Thyroid gland (tissue), 4 donors: ENCODE data around the gene EN2. TPM values are rescaled to one million over a fixed set of nuclear protein-coding genes. Genes with fewer than 3 reads are reported as not detected.

Experiments used
- DNase-seq, 2 donors: peaks; one replicate each; pipeline ENCODE4 v3.0.0-alpha.2; 2019
- H3K27ac ChIP-seq, 3 donors: fragments of 200-600 bp; sonication (generic); 1 replicate in 2 of 3; 2 replicates in 1 of 3; pipeline ENCODE4 v1.5.1; 2016 to 2019; ENCODE audit warnings: mild to moderate bottlenecking in 1 of 3, moderate library complexity in 1 of 3
- H3K27me3 ChIP-seq: fragments of 200-600 bp; sonication (generic); one replicate; pipeline ENCODE4 v1.5.1; 2019
- H3K36me3 ChIP-seq, 2 donors: fragments of 200-600 bp; sonication (generic); one replicate each; pipeline ENCODE4 v1.5.1; 2016 to 2019
- H3K4me1 ChIP-seq, 2 donors: fragments of 200-600 bp; sonication (generic); one replicate each; pipeline ENCODE4 v1.5.1; 2017 to 2019
- H3K4me3 ChIP-seq, 3 donors: fragments of 200-600 bp; sonication (generic); replicated peaks in 1 of 3; 1 replicate in 2 of 3; 2 replicates in 1 of 3; pipeline ENCODE4 v1.5.1; 2016; ENCODE audit warnings: mild to moderate bottlenecking in 1 of 3
- H3K9me3 ChIP-seq: fragments of 200-600 bp; sonication (generic); one replicate; pipeline ENCODE4 v1.5.1; 2017
- POLR2A ChIP-seq, 2 donors: fragments of 450-650 bp; IDR thresholded peaks; one replicate each; pipeline ENCODE4 v1.6.1; 2017; ENCODE audit warnings: antibody characterized with exemption in 2 of 2, mild to moderate bottlenecking in 2 of 2, moderate library complexity in 1 of 2
- WGBS, 2 donors: methylation state at CpG; one replicate each; pipeline ENCODE4 v1.1.5; 2017; 5-methylcytosine and 5-hydroxymethylcytosine counted together
- intact Hi-C: fragments of 100-400 bp; cut with DNase I; formaldehyde crosslinking; loops from one replicate; pipeline ENCODE4 v1.15.1; 2023
- total RNA-seq, 4 donors: library from RNA; depleted of rRNA; stranded (reverse); fragments of >200 nt; gene quantifications; one replicate each; pipeline ENCODE4 v1.2.3, GENCODE V29; 2016
- TF ChIP-seq, protein P1 (sequence below), 6 experiments: fragments of 200-600 bp in 3 of 6; fragments of 450-650 bp in 3 of 6; sonication (generic) in 3 of 6; IDR thresholded peaks; one replicate each; pipeline ENCODE4 v1.5.1; 2016 to 2019; ENCODE audit warnings: antibody characterized with exemption in 6 of 6, mild to moderate bottlenecking in 2 of 6, inconsistent platforms in 1 of 6, moderate library complexity in 1 of 6

EN2 gene
- total RNA-seq, 4 donors from 2014 or later: 0.22 to 0.29 (median 0.27) TPM; not detected in 1

DNA sequence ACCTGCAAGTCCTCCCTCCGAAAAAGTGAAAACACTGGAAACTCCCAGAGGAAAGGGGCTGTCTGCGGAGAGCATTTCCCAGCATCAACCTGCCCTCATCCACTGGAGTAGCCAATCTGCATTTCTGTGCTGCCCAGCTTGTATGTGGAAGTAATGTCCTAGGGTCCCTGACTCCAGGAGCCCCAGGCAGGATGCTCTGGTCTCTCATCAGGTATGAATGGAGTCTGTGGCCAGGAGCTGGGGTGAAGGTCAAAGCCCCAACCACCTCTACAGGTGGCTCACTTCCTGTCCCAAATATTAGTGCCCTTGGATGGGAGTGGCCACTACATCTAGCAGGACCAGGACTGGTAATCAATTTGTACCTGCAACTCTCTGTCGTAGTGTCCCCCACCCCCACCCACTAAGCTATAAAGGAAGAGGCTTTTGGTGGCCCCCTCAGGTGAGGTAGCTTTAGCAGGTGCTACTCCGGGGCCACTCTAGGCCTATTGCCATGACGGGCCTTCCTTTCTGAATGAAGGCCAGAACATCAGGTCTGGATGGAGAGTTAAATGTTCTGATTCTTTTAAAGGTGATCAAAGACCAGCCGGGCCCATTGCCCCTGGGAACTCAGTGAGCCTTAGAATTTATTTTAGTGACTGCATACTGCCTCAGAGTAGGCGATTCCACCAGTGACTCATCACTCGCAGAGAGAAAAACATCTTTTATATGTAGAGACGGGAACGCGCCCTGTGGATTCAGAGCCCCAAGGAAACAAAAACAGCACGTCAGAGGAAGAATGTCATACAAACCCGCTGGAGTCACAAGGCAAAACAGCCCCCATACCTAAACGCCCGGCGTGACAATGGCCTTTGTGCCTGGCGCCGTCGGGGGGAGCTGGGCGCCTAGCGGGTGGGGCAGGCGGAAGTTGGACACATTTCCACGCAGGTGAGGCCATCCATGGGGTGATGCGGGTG, 13.0 kb downstream of the EN2 start:
- no peak overlapping the region for H3K27ac ChIP-seq
- no peak for DNase-seq
- WGBS, 2 donors: 6% methylated on average over 20 to 24 of the region's 24 CpGs
- H3K4me3 ChIP-seq: no peak overlapping the region
- intact Hi-C loops: no loop called here
- peaks cover 51% of the 10 kb centered on the region for H3K27me3 ChIP-seq
- H3K4me1 ChIP-seq: peaks cover 13 to 29% of the 10 kb centered on the region in 2 donors
- H3K9me3 ChIP-seq: no peaks in the 10 kb centered on the region
- TF ChIP-seq, protein P1, sequence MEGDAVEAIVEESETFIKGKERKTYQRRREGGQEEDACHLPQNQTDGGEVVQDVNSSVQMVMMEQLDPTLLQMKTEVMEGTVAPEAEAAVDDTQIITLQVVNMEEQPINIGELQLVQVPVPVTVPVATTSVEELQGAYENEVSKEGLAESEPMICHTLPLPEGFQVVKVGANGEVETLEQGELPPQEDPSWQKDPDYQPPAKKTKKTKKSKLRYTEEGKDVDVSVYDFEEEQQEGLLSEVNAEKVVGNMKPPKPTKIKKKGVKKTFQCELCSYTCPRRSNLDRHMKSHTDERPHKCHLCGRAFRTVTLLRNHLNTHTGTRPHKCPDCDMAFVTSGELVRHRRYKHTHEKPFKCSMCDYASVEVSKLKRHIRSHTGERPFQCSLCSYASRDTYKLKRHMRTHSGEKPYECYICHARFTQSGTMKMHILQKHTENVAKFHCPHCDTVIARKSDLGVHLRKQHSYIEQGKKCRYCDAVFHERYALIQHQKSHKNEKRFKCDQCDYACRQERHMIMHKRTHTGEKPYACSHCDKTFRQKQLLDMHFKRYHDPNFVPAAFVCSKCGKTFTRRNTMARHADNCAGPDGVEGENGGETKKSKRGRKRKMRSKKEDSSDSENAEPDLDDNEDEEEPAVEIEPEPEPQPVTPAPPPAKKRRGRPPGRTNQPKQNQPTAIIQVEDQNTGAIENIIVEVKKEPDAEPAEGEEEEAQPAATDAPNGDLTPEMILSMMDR (IDR thresholded peaks at IDR 0.05): no peak
- no peaks in the 10 kb centered on the region for H3K36me3 ChIP-seq

DNA sequence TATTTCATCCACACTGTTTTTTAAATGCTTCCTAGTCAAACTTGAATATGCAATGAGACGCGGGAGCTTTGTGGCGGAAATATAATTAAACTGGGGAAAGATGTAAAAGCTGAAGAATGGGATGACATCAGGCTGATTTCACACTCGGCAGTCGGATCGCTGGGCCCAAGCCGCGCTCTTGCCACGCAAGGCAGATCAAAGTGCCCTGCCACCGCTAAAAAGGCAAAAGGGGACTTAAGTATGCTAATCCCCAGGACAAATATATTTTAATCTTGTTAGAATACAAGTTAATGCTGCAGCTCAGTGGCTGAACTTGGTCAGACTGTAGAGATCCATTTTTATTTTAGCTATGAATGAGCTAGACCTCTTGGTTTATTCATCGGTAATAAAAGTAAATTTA, 13.8 kb downstream of the EN2 start:
- no peak for TF ChIP-seq POLR2A (IDR thresholded peaks at IDR 0.05)
- intact Hi-C loops: no loop called here

DNA sequence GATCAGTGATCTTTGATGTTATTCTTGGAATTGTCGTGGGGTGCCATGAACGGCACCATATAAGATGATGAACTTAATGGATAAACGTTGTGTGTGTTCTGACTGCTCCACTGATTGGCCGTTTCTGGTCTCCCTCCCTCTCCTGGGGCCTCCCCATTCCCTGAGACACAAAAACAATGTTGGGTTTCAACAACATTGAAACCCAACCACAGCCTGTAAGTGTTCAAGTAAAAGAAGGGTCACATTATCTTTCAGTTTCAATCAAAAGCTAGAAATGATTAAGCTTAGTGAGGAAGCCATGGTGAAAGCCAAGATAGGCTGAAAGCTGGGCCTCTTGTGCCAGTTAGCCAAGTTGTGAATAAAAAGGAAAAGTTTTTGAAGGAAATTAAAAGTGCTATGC, 19.5 kb downstream of the EN2 start:
- no peak overlapping the region for H3K4me3 ChIP-seq
- intact Hi-C loops: no loop called here
- H3K36me3 ChIP-seq: no peaks in the 10 kb centered on the region
- H3K27me3 ChIP-seq: no peaks in the 10 kb centered on the region
- no peak overlapping the region for H3K27ac ChIP-seq
- no peaks in the 10 kb centered on the region for H3K4me1 ChIP-seq
- no peak for TF ChIP-seq POLR2A (IDR thresholded peaks at IDR 0.05)
- TF ChIP-seq, protein P1 (IDR thresholded peaks at IDR 0.05): no peak
- no peaks in the 10 kb centered on the region for H3K9me3 ChIP-seq
- WGBS, 2 donors: 78 to 81% methylated on average over 4 of the region's 4 CpGs
- DNase-seq: no peak

More for the DNA sequence above, 13.8 kb downstream of the EN2 start:
- 5 to 10% methylated on average over 11 of the region's 11 CpGs for WGBS, 2 donors
- H3K4me1 ChIP-seq: peaks cover 10 to 21% of the 10 kb centered on the region in 2 donors
- no peak overlapping the region for H3K4me3 ChIP-seq
- no peak overlapping the region for H3K27ac ChIP-seq
- no peaks in the 10 kb centered on the region for H3K9me3 ChIP-seq
- no peak for DNase-seq
- H3K27me3 ChIP-seq: peaks cover 43% of the 10 kb centered on the region
- no peaks in the 10 kb centered on the region for H3K36me3 ChIP-seq

DNA sequence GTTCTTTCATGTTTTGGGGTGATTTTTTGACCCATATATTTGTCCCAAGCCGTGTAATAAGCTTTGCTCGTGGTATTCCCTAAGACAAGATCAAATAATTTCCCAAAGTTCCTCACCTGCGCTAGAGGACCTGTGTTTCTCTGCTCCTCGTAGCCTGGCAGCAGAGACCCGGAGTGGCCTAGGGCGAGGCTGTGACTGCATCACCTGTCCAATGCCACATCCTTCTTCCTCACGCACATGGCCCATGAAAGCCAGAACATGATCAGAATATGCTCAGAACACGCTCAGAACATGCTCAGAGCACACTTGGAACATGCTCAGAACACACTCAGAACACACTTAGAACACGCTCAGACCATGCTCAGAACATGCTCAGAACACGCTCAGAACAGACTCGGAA, 23.8 kb downstream of the EN2 start:
- TF ChIP-seq, protein P1 (IDR thresholded peaks at IDR 0.05): no peak
- TF ChIP-seq POLR2A (IDR thresholded peaks at IDR 0.05): no peak
- Histone ChIP-seq H3K27ac (no peak overlapping the region), H3K4me3 (no peak overlapping the region), H3K9me3 (no peaks in the 10 kb centered on the region), H3K4me1 (no peaks in the 10 kb centered on the region), H3K27me3 (no peaks in the 10 kb centered on the region), H3K36me3 (no peaks in the 10 kb centered on the region)
- intact Hi-C loops: no loop called here
- whole genome bisulfite sequencing, 2 donors: 87 to 91% methylated on average over 11 of the region's 11 CpGs
- no peak for DNase-seq

DNA sequence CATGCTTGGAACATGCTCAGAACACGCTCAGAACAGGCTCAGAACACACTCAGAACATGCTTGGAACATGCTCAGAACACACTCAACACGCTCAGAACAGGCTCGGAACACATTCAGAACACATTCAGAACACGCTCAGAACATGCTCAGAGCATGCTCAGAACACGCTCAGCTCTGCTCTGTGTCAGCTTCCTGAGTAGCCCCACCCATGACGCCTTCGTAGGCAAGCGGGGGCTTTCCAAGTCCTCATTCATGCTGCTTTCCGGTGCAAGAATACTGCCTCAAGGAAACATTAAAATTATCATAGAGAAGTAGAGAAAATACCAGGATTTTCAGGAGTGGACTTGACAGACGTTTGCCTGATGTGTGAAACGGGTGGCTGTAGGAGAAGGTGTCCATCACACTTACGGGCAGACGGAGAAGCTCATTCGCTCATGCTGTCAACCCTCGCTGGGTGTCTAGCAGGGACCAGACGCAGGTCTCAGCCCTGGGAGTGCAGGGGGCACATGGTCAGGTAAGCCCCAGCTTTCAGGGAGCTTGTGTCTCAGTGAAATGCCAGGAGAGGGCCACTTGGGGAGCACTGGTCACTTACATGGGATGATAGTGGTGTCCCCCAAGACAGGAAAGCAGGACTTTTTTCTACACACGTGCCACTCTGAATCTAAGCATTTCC, 24.7 kb downstream of the EN2 start:
- H3K4me3 ChIP-seq: no peak overlapping the region
- intact Hi-C loops: no loop called here
- H3K4me1 ChIP-seq: no peaks in the 10 kb centered on the region
- TF ChIP-seq, protein P1 (IDR thresholded peaks at IDR 0.05): no peak
- no peak for TF ChIP-seq POLR2A (IDR thresholded peaks at IDR 0.05)
- no peaks in the 10 kb centered on the region for H3K9me3 ChIP-seq
- no peaks in the 10 kb centered on the region for H3K27me3 ChIP-seq
- H3K27ac ChIP-seq: no peak overlapping the region
- no peaks in the 10 kb centered on the region for H3K36me3 ChIP-seq
- WGBS, 2 donors: 61 to 67% methylated on average over 17 of the region's 17 CpGs
- DNase-seq: no peak
